HG02840 (cell line): ENCODE results near the gene CAPN5.

Experiments used
- ATAC-seq: cut with Tn5 transposase; IDR thresholded peaks from one replicate; pipeline ENCODE4 v1.9.1; 2021; ENCODE audit warnings: mild to moderate bottlenecking, moderate library complexity, moderate number of reproducible peaks; ENCODE audit not compliant: unreplicated experiment, low FRiP score

Gene CAPN5

DNA sequence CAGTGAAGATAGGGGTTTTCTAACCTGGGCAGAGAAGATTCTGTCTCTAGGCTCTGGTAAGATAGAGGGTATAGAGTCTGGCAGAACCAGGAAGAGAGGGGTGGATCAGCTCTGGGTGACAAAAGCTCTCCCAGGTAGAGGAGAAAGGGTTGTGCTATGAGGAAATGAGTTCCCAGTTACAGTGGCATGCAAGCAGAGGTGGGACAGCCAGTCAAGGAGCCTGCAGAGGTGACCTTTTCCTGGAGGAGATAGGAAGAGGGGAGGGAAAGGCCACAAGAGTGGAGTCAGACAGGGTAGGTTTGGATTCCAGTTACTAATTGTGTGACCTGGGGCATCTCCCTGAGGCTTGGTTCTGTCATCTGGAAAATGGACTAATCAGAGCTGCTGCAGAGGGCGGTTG lies 3.4 kb upstream of the CAPN5 start:
- no peak for ATAC-seq

DNA sequence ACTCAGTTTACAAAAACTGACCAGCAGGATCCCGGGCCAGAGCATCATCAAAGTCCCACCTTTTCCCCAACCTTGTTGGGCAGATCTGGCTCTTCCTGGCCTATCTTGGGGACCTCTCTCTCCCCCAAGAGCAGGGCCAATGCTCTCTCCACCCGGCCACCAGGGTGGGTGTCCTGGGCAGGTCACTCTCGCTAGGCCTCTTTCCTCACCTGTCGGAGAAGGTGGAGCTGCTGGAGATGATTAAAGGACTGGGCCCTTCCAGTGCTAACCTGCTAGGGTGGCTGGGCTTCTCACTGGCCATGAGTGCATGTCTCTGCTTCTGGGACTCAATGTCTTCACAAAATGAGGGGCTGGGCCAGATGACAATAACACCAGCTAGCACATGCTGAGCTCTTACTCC lies 2.9 kb upstream of the CAPN5 start:
- no peak for ATAC-seq

DNA sequence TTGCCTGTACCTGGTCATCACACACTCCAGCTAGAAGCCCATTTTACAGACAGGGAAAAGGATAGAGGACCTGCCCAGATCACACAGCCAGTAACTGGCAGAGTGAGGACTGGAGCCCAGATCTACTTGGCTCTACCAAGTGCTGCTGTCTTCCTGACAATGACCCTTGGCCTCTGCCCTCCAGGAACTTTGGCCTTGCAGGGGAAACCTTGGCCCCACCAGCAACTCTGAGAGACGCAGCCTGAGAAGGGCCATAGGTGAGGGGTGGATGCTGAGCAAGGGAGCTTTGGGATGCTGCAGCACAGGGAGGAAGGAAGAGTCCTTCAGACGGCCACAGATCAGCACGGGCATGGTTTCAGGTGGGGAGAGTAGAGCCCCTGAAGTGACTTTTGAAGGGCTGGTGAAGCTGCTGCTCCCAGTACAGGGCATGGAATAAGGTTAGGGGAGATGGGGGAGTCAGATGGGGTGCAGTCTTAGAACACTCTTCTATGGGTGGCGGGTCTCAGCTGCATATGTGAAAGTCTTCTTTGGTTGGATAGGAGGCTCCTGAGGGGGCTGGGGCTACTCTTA lies 2.0 kb upstream of the CAPN5 start:
- ATAC-seq = no peak

DNA sequence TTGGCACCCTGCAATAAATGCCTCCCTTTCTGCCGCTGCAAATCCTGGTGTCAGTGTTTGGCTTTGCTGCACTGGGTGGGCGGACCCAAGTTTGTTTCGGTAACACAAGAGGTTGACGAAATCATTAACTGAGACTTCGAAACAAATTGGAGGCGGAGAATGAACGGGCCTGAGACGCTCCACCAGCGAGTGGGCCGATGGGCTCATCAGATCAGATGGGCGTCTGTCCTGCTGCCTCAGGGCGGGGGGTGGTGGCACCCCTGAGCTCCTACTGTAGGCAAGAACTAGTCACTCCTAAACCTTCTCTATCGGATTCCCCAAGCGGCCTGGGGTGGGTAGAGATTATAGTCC lies 918 bp upstream of the CAPN5 start:
- ATAC-seq = no peak

DNA sequence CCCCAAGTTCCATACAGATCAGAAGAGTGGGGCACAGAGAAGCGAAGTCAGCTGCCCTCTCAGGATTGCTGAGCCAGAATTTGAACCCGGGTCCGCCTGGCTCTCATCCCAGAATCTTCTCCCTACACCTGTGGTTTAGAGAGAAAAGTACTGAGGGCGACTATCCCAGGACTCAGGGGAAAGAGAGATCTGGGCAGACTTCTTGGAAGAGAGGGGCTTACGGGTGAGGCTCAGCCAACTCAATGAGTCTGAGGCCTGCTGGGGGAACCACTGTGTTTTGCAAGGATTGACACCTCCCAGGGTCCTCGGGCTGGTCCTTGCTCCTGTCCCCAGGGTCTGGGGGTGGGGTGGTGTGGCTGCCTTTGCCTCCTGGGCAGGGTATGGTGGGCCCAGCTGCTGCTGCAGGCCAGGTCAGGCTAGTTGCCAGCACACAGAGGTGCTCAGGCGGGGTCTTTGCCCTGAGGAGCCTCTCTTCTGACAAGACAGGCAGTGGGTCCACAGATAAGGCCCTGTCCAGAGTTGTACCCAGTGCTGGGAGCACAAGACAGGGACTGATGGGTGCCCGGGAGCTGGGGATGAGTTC lies 1.2 kb downstream of the CAPN5 start:
- no peak for ATAC-seq

DNA sequence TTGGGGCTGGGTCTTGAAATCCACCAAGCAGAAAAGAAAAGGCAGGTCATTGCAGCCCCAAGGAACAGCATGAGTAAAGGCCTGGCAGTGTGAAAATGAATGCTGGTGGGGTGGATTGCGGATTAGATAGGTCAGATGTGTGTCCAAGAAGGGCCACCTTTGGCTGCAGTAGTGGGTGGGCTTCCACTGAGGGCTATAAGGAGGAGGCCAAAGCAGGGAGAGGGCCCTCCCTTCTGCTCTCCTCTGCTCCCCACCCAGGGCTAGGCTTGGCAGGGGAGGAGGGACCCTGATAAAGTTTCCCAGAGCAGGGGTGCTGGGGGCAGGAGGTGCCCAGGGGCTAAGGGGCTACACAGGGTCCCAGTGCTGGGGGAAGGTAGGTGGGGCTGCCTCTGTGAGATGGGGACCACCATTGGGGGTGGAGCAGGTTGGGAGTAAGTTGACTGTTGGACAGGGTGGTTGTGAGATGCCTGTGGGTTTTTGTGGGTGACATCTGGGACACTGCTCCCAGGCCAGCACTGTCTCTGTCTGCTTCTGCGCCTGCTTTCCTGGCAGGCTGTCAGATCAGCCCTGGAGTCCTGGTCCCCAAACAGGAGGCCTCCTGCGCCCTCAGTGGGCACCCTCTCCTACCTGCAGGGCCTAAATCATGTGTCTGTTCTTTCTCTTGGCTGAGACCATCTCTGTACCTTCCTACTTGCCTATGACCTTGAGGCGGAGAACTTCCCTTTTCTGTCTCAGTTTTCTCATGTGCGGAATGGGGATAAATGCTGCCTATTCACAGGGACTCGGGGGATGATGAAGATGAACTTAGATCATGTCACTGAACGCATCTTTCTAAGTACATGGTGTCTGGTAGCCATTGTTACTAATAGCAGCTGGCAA lies 1.9 kb downstream of the CAPN5 start:
- no peak for ATAC-seq

DNA sequence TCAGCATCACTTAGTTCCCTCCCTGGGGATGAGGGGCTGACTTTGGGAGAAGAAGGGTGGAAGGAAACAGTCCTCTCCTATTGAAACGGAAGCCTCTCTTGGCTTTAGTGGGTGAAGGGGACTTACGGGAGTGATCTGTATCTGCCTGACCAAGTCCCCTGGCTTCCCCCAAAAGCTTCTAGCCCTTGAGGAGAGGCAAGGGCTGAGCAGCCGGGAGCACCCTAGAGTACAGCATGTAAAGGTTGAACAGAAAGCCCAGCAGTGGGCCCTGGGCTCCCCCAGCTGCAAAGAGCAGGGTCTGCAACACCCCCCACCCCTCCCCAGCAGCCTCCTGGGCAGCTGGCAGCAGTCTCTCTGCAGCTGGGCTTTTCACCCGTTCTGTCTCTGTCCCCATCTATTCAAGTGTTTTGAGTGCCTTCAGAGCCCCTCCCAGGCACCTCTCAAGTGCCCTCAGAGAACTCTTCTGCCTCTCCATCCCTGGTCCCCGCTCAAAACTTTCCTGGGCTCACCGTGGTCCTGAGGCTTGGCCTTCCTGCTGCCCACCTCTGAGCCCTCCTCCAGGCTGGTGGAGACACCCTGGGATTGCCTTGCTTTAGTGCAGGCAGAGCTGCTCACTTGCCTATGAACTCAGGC lies 2.7 kb downstream of the CAPN5 start:
- ATAC-seq = no peak

DNA sequence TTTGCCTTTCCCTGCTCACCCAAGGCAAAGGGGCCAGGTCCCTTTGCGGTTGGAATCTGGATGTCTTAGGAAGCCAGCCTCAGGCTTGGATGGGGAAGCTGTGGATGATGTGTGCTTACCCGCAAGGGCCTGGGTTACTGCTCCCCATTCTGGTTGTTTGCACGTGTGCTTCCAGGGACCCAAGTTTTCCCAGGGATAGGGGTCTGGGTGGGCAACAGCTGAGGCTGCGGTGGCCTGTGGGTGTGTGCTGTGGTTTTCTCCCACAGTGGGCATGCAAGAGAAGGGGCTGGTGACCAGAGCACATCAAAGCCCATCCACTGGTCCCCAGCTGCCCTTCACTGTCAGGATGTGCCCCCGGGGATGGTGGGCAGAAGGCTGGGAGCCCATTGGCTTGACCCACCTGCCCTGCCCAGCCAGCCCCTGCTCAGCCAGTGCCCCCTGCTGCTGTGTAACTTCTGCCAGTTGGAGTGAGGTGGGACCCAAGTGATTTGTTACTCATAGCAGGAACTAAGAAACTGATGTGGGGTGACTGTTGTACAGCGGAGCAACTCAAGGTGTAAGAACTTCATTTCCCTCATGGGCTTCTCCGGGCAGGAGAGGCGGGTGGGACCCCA lies 3.3 kb downstream of the CAPN5 start:
- no peak for ATAC-seq

DNA sequence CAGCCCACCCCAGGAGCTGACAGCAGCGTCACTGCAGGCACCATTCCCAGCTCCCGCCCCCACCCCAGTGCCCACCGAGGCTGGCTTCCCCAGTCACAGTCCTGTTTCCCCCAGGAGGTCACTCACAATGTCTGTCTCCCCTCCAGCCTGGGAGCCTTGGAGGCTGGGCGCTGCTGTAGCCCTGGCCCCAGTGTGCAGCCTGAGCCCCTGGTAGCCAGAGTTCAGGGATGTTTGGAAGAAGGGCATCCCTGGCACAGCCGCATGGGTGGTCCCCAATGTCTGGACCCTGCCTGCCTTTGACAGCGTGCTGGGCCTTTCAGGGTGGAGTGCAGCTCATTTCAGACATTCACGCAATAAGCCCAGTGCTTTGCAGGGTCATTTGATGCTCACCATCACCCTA lies 4.3 kb downstream of the CAPN5 start:
- no peak for ATAC-seq

DNA sequence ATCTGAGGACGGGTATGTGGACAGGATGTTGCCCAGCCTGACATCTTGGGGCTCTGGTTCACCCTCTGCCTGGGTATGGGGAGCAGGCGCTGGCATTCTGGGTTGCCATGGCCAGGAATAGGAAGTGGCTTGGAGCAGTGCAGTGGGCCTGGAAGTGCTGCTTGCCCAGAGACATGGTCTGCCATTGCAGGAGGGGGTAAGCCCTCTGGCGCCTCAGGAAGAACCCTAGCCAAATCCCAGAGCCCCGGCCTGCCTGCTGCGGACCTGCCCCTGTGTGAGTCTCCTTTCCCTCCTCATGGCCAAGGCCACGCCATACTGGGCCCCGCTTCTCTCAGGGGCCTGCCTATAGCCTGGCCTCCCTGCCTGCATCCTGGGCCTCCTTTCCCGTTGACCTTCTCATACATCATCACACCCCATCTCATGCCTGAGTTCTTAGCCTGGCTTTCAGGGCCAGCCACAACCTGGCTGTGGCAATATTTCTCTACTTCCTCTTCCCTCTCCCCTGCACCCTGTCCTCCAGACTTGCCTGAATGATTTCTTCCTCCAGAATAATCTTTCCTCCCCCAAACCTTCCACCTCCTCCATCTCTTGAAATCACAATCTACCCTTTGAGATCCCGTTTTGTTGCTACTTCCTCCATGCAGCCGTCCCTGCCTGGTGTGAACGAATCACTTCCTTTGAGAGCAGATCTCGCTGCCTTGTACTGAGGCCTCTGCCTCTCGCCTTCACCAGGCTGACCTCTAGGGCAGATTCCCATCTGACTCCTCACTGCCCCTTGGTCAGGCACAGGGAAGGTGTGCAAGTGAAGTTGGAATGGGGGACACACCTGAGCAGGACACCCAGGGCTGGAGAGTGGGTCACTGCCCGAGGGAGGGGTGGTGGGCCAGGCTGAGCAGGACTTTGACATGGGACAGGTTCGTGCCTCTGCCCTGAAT lies 5.2 kb downstream of the CAPN5 start:
- ATAC-seq = no peak

DNA sequence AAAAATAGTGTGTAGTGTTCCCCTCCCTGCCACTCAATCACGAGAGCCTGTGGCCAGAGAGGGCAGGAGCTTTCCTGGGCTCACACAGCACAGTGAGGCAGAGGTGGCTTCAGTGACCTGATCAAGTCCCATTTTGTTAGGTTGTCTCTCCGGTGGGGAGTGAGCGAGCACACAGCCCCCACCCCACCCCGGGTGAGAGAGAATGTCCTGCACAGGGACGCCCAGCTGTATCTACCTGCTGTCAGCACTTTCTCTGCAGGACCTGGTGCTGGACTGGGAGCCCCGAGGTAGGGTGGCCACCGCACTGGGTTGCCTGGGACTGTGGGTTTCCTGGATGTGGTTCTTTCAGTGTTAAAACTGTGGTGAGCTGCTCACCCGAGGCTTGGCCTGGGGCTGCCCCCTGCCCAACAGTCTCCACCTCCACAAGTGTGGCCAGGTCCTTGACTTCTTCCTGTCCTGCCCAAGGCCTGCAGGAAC lies 6.1 kb downstream of the CAPN5 start:
- ATAC-seq = no peak

DNA sequence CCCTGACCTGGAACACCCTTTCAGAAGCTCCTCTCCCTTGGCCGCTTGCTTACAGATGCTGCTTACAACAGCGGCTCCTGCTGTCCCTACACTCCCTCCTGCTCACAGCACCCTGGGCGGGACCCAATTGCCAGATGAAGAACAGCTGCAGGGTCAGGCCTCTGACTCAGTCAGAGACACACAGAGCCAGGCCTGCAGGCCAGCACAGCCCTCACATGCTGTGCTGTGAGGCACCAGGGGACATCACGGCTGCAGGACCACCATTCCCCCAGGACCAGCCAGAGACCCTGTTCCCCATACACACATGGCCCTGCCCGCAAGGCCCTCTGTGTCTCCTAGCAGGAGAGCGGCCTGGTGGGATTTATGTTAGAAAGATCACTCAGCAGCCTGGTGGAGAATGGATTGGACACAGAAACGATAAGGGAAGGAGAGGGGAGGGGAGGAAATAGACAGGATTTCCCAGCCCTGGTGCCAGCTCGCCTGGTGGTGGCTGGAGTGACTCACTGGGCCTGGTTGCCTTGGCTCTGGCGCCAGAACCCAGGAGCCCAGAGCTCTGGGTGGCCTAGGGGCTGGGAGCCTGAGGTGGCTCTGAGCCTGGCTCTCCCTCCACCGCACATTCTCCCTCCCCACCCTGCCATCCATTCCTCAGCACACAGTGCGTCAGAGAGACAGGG lies 6.7 kb downstream of the CAPN5 start:
- no peak for ATAC-seq

DNA sequence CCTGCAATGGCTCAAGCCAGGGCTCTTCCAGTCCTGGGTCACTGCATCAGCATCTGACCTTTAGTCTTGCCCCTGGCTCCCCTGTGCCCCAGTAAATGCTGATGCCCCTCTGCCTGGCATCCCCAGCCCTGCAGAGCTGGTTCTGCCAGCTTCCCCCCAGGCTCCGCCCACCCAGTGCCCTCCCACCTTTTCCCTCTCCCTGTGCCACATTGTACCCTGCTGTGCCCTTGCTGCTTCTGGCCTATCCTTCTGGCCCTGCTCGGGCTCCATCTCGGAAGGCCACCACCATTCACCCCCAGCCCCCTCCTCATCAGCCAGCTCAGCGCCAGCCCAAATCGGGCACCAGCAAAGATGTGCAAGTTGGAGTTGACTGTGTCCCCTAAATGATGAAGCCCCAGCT lies 7.4 kb downstream of the CAPN5 start:
- no peak for ATAC-seq

DNA sequence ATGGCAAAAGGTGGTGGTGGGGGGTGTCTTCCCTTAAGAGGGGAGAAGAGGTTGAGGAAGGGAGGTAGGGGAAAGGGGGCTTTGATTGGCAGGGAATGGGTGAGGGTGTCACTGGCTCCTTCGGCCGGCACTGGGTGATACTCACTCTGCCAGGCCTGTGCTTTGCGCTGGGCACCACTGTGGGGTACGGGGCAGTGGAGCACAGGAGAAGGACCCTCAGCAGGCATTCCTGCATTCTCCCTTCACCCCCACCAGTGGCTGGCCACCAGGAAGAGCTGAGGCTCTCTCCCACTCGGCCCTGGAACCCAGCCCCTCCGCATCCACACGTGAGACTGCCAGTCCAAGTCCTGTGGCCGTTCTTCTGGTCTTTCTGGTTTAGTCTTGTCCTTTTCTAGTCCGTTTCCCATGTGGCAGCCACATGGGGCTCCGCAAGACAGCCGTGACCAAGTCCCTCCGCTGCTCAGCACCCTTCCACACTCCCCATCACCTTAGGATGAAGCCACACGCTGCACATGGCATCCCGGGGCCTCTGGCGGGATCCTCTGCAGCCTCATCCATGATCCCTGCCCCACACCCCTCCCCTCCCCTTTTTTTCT lies 8.0 kb downstream of the CAPN5 start:
- no peak for ATAC-seq

DNA sequence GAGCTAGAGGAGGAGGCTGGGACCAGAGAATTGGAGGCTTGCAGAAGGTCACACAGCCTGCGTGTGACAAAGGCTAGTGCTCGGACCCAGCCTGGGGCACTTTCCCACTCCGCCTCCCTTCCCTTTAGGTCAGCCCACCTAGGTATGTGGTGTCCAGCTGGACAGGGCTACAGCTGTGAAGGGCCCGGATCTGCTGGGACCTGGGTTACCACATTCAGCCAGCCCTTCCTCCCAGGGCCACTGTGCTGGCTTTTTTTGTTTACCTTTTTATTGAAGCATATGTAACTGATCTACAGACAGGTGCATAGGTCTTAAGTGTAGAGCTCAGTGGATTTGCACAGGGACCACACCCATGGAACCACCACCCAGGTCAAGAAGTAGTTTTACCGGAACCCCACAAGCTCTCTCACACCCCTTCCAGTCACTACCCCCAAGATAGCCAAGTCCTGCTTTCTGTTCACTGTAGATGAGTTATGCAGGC lies 8.7 kb downstream of the CAPN5 start:
- ATAC-seq = no peak

DNA sequence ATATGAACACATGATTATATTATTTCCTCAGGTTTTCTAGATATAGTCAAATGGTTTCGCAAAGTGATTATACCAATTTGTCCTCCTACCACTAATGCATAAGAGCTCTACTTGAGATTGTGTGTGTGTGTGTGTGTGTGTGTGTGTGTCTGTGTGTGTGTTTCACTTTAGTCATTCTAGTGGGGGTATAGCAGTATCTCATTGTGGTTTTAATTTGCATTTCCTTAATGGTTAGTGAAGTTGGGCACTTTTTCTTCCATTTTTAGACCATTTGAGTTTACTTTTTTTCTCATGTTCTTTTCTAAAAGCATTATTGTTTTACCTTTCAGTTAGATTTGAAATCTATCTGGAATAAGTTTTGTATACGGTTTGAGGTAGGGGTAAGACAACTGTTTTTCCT lies 12.9 kb downstream of the CAPN5 start:
- no peak for ATAC-seq

DNA sequence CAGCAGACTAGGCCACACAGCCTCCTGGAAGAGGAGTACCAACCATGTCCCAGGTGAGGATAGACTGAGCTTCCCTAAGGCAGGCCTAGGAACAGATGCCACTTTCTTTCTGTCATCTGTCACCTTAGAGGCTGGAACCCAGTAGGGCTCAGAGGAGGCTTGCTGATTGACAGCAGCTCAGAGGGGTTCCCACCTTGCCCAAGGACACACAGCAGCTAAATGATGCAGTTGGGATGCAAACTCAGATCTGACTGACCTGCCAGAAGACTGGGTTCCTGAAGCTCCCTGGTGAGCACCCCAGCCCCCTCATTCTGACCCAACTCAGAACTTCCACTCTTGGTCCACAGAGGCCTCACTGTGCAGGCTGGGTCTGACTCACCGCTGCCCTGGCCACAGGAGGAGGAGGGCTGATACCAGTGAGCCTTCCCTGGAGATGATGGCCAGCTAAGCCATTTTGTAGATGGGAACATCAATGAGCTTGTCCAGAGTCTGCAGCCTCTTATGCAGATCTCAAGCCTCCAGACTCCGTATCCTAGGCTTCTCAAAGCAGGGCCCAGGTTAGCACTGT lies 14.0 kb downstream of the CAPN5 start:
- no peak for ATAC-seq

DNA sequence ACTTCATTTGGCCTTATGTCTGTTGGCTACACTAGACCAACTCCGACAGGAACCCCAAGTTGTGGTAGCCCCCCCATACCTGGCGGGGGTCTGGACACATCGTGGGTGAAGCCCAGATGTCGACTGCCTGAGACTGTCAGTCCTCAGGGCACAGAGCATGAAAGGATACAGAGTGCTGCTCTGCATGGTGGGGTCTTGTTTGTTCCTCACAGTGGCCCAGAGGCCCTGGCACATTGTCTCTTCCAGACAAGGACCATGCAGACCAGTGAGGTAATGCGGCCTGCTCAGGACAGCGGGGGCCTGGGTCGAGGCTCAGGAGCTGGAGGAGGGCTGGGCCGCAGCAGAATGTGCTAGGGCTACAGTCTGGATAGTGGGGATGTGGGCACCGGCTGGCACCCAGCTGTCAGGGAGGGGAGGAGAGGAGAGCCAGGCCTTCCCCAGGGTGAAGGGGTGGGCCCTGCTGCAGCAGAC lies 14.6 kb downstream of the CAPN5 start:
- ATAC-seq = no peak
